ENCODE data around the gene NOSTRIN.

Gene NOSTRIN

DNA sequence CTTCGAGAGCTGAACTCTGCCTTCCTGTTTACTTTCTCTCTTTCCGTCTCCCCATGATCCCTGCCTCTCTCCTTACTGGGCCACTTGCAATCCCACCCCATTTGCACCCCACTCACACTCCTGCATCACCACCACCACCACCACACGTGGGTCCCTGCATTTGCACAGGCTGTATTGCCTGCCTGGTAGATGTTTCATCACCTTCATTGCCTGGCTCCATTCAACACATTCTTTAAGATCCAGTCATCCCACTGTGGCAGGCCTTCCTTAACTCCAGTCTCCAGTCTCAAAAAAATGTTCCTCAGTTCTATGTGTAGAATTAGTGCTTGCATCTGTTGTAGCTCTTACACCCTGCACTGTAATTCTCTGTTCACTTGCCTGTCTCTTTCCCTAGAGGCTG, 13.9 kb downstream of the NOSTRIN start:
- DNase-seq (ENCODE audit: low read depth) = peak; percentile 83
- TF ChIP-seq, protein P1, sequence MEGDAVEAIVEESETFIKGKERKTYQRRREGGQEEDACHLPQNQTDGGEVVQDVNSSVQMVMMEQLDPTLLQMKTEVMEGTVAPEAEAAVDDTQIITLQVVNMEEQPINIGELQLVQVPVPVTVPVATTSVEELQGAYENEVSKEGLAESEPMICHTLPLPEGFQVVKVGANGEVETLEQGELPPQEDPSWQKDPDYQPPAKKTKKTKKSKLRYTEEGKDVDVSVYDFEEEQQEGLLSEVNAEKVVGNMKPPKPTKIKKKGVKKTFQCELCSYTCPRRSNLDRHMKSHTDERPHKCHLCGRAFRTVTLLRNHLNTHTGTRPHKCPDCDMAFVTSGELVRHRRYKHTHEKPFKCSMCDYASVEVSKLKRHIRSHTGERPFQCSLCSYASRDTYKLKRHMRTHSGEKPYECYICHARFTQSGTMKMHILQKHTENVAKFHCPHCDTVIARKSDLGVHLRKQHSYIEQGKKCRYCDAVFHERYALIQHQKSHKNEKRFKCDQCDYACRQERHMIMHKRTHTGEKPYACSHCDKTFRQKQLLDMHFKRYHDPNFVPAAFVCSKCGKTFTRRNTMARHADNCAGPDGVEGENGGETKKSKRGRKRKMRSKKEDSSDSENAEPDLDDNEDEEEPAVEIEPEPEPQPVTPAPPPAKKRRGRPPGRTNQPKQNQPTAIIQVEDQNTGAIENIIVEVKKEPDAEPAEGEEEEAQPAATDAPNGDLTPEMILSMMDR (IDR thresholded peaks at IDR 0.05; ENCODE audit: low read length, missing control alignments) = no peak
- no peak overlapping the region for H3K4me3 ChIP-seq (replicated peaks; ENCODE audit: low read depth, low read length)

DNA sequence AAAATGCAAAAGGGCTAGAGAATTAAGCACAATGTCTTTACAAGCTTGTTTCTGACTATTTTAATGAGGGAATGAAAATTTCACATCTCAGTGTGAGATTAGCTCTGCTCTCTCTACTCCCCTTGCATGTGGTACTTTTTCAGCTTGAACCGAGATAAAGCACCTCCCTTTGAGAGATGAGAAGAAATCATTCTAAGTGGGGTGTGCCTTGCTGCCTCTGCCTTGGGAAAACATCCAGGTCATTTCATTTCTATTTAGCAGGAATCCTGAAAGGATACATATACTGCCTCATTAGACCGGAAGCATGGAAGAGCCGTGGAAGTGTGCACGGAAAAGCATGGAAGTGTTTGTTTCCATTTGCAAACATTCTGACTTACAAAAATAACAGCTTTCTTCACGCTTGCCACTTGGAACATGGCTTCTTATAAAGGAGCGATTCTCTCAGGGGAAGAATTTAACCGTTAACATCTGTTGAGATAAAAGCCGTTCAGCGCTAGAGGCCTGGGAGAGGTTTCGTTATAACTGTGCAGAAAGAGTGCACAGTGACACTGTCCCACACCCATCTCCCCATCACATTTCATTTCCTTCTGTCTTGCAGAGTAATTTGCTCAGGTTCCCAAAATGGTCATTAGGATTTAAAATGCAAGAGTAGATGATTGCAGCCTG, 16.7 kb downstream of the NOSTRIN start:
- DNase-seq (ENCODE audit: low read depth) = no peak
- TF ChIP-seq, protein P1 (IDR thresholded peaks at IDR 0.05; ENCODE audit: low read length, missing control alignments) = no peak
- peak overlapping the region; percentile 24 for H3K4me3 ChIP-seq (replicated peaks; ENCODE audit: low read depth, low read length)

DNA sequence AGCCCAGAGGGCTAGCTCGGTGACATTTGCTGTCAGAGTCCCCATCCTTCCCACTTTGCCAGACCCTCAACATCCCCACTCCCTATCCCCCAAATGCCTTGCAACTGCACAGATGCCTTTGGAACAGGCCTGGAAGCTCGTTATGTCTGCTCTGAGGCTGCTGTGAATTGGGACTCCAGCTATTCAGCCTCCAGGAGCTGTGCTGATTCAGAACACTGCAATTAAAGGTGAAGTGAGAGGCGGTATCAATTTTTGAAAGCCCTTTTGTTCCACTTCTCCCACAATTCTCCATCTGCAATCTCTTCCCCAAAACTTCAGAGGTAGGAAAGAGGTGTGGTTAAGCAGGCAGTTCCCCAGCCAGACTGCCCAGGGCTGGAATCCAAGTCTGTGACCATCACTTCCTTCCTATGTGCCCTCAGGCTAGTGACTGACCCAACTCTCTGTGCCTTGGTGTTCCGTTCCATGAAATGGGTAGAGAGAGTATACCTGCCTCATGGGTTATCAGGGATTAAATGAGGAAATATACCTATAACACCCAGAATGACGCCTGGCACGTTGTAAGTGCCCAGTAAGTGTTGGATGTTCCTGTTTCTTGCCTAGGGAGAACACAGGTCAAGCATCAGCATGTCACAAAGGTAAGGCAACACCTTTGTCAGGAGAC, 17.5 kb downstream of the NOSTRIN start:
- DNase-seq (ENCODE audit: low read depth) = no peak
- TF ChIP-seq, protein P1 (IDR thresholded peaks at IDR 0.05; ENCODE audit: low read length, missing control alignments) = no peak
- H3K4me3 ChIP-seq (replicated peaks; ENCODE audit: low read depth, low read length) = no peak overlapping the region

DNA sequence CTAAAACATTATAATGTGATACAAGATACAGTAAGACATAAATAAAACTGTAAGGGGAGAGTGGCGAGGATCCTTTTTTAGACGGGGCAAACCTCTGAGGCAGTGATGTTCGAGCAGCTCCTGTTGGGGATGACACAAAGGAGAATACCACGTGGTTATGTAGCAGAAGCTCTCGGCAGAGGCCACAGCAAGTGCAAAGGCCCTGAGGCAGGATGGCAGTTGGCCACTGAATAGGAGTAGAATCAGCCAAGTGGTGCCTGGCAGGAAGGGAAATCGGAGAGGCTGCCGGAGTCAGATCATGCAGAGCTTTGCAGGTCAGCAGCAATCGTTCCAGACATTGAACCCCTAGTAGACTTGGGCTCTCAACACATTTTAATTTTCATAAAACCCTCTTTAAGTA, 19.1 kb downstream of the NOSTRIN start:
- H3K4me3 ChIP-seq (replicated peaks; ENCODE audit: low read depth, low read length) = no peak overlapping the region
- no peak for DNase-seq (ENCODE audit: low read depth)
- TF ChIP-seq, protein P1 (IDR thresholded peaks at IDR 0.05; ENCODE audit: low read length, missing control alignments) = no peak

DNA sequence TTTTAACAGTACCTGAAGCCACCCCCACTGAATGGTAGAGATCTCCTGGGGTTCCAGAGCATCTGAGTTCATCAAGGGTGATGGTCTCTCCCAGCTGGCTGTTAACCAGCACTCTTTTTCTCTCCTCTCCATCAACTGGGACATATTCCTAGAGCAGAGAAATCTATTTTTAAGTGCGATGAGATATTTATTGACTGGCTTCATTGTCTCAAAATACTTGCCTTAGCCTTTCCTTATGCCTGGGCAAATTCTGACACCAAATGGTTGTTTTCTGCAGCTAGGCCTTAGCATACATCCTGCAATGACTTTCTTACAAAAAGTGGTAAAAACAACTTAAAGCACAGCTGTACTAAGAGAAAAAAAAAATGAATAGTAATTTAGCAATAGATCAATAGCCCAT, 19.6 kb downstream of the NOSTRIN start:
- TF ChIP-seq, protein P1 (IDR thresholded peaks at IDR 0.05; ENCODE audit: low read length, missing control alignments) = no peak
- no peak overlapping the region for H3K4me3 ChIP-seq (replicated peaks; ENCODE audit: low read depth, low read length)
- no peak for DNase-seq (ENCODE audit: low read depth)

DNA sequence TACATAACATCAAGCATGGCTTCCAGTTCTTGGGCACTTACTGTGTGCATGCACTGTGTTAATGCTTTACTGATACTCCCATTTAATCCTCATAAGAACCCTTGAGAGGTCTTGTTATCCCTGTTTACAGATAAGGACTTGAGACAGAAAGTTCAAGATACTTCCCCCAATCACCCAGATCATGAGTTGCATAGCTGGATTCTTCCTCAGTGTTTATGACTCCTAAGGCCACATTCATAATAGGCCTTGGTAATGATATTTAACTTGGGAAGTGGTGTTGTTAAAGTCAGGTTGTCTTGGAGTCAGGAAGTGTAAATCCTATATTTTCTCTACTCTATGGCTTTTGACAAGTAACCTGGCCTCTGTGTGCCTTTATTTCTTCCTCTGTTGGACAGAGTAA, 22.7 kb downstream of the NOSTRIN start:
- no peak overlapping the region for H3K4me3 ChIP-seq (replicated peaks; ENCODE audit: low read depth, low read length)
- DNase-seq (ENCODE audit: low read depth) = no peak
- TF ChIP-seq, protein P1 (IDR thresholded peaks at IDR 0.05; ENCODE audit: low read length, missing control alignments) = no peak

DNA sequence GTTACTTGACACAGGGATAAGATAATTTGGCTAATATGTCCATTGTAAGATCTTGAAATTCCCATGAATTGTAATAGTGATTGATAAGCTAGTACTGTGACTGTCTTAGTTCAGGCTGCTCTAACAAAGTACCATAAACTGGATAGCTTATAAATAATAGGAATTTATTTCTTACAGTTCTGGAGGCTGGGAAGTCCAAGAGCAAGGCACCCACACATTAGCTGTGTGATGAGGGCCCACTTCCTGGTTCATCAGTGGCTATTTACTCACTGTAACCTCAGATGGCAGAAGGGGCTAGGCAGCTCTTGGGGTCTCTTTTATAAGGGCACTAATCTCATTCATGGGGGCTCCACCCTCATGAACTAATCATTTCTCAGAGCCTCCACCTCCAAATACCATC, 28.5 kb downstream of the NOSTRIN start:
- DNase-seq (ENCODE audit: low read depth) = no peak
- no peak overlapping the region for H3K4me3 ChIP-seq (replicated peaks; ENCODE audit: low read depth, low read length)
- TF ChIP-seq, protein P1 (IDR thresholded peaks at IDR 0.05; ENCODE audit: low read length, missing control alignments) = no peak

Data from fibroblast of pulmonary artery (primary cell).